HCT116 (cell line): ENCODE measurements around the gene IPO11. TPM values are rescaled to one million over a fixed set of nuclear protein-coding genes. Genes with fewer than 3 reads are reported as not detected.

Experiments used
- ATAC-seq: fragments of 200-7000 bp; cut with Tn5 transposase; 2 replicates; pipeline ENCODE4 v1.9.1; 2020; ENCODE audit warnings: mild to moderate bottlenecking, moderate library complexity
- BruUV-seq: library from RNA; stranded (reverse); fragments of 400-500 nt; replicated peaks from 2 replicates; lab custom pipeline; 2021; lab: Mats Ljungman, UMichigan
- CTCF ChIA-PET: fragments of 300-600 bp; sonication (Branson Sonifier 250); formaldehyde crosslinking; loops from one replicate; lab custom pipeline; 2021; ENCODE audit warnings: antibody characterized with exemption; lab: Charles Lee
- POLR2A ChIA-PET: fragments of 300-600, 350-600 bp; sonication (Branson Sonifier 250); formaldehyde crosslinking; loops from one replicate; lab custom pipeline; 2021; ENCODE audit warnings: antibody characterized with exemption; lab: Charles Lee
- RAD21 ChIA-PET, 2 experiments: fragments of 300-600 bp; sonication (Branson Sonifier 250); formaldehyde crosslinking; loops; one replicate each; lab custom pipeline; 2023; ENCODE audit warnings: low total read pairs in 2 of 2; ENCODE audit not compliant: uncharacterized antibody in 2 of 2, unreplicated experiment in 2 of 2, low non-redundant PET in 1 of 2; lab: Charles Lee
- DNase-seq: peaks from one replicate; pipeline ENCODE4 v3.0.0-alpha.2; 2010; ENCODE audit warnings: low read depth, low spot score
- H2AFZ ChIP-seq: fragments of 200-600 bp; shearing (Covaris generic), sonication (generic); 2 replicates; pipeline ENCODE4 v1.6.1; 2017; ENCODE audit warnings: low read depth, mixed run types, mixed read lengths, antibody characterized with exemption, low read length; ENCODE audit not compliant: poor library complexity, severe bottlenecking
- H3K27ac ChIP-seq: 2 replicates; pipeline ENCODE4 v1.5.1; 2012; ENCODE audit warnings: low read depth, low read length
- H3K27me3 ChIP-seq: fragments of 200-600 bp; sonication (generic); 2 replicates; pipeline ENCODE4 v1.6.1; 2016; ENCODE audit warnings: mixed run types, low read length, mixed read lengths; ENCODE audit not compliant: insufficient read depth
- H3K36me3 ChIP-seq, 2 experiments: fragments of 200-500 bp in 1 of 2; fragments of 200-600 bp in 1 of 2; sonication (Bioruptor generic) in 1 of 2; sonication (generic) in 1 of 2; 2 replicates each; pipeline versions ENCODE4 v1.5.1 to v1.6.1; 2014 to 2016; ENCODE audit warnings: low read length in 2 of 2, inconsistent platforms in 1 of 2, mixed read lengths in 1 of 2, mixed run types in 1 of 2; ENCODE audit not compliant: insufficient read depth in 2 of 2, control insufficient read depth in 1 of 2
- H3K4me1 ChIP-seq, 2 experiments: fragments of 200-600 bp in 1 of 2; sonication (generic) in 1 of 2; 2 replicates each; pipeline versions ENCODE4 v1.5.1 to v1.6.1; 2012 to 2017; ENCODE audit warnings: low read length in 2 of 2, inconsistent platforms in 1 of 2, mild to moderate bottlenecking in 1 of 2, mixed read lengths in 1 of 2, mixed run types in 1 of 2, moderate library complexity in 1 of 2; ENCODE audit not compliant: insufficient read depth in 2 of 2, control insufficient read depth in 1 of 2
- H3K4me2 ChIP-seq: fragments of 200-600 bp; sonication (generic); 2 replicates; pipeline ENCODE4 v1.6.1; 2017; ENCODE audit warnings: mixed run types, low read length, mixed read lengths
- H3K4me3 ChIP-seq, 2 experiments: fragments of 200-600 bp in 1 of 2; sonication (generic) in 1 of 2; replicated peaks in 1 of 2; 2 replicates each; pipeline ENCODE4 v1.5.1; 2011 to 2016; ENCODE audit warnings: low read length in 2 of 2, control low read depth in 1 of 2, low read depth in 1 of 2, mild to moderate bottlenecking in 1 of 2, mixed read lengths in 1 of 2, mixed run types in 1 of 2
- H3K79me2 ChIP-seq: fragments of 200-600 bp; sonication (generic); 2 replicates; pipeline ENCODE4 v1.6.1; 2017; ENCODE audit warnings: mild to moderate bottlenecking, mixed run types, low read length, moderate library complexity, mixed read lengths; ENCODE audit not compliant: insufficient read depth
- H3K9ac ChIP-seq: fragments of 200-600 bp; sonication (generic); 2 replicates; pipeline ENCODE4 v1.6.1; 2016; ENCODE audit warnings: low read length, mixed read lengths
- H3K9me2 ChIP-seq: fragments of 200-600 bp; sonication (generic), shearing (Covaris generic); 2 replicates; pipeline ENCODE4 v1.6.1; 2017; ENCODE audit warnings: mixed run types, mild to moderate bottlenecking, moderate library complexity; ENCODE audit not compliant: insufficient read depth
- H3K9me3 ChIP-seq, 2 experiments: fragments of 200-500 bp in 1 of 2; fragments of 200-600 bp in 1 of 2; sonication (Bioruptor generic) in 1 of 2; sonication (generic) in 1 of 2; 2 replicates each; pipeline ENCODE4 v1.6.1; 2014 to 2017; ENCODE audit warnings: low read length in 2 of 2, mixed read lengths in 2 of 2, inconsistent platforms in 1 of 2, low read depth in 1 of 2, mild to moderate bottlenecking in 1 of 2, mixed run types in 1 of 2, moderate library complexity in 1 of 2; ENCODE audit not compliant: control insufficient read depth in 1 of 2, insufficient read depth in 1 of 2
- H4K20me1 ChIP-seq: fragments of 200-600 bp; sonication (generic), shearing (Covaris generic); 2 replicates; pipeline ENCODE4 v1.6.1; 2017; ENCODE audit warnings: mixed run types, mild to moderate bottlenecking, moderate library complexity; ENCODE audit not compliant: insufficient read depth
- ATF3 ChIP-seq: IDR thresholded peaks from 2 replicates; pipeline ENCODE4 v1.6.1; 2012
- CEBPB ChIP-seq: IDR thresholded peaks from 2 replicates; pipeline ENCODE4 v1.6.1; 2012; ENCODE audit warnings: low read depth
- CTCF ChIP-seq, 3 experiments: fragments of 200-600 bp in 1 of 3; sonication (generic) in 1 of 3; IDR thresholded peaks in 2 of 3; conservative IDR thresholded peaks in 1 of 3; 2 replicates each; pipeline ENCODE4 v1.5.1; 2012 to 2017; ENCODE audit warnings: low read depth in 2 of 3, low read length in 2 of 3, antibody characterized with exemption in 1 of 3, borderline replicate concordance in 1 of 3, control low read depth in 1 of 3, mild to moderate bottlenecking in 1 of 3, mixed read lengths in 1 of 3, mixed run types in 1 of 3, moderate library complexity in 1 of 3; ENCODE audit not compliant: insufficient read depth in 1 of 3
- ELF1 ChIP-seq: IDR thresholded peaks from 2 replicates; pipeline ENCODE4 v1.6.1; 2012; ENCODE audit warnings: low read depth, borderline replicate concordance
- EZH2phosphoT487 ChIP-seq: fragments of 200-600 bp; IDR thresholded peaks from 2 replicates; pipeline ENCODE4 v1.6.1; 2018; ENCODE audit warnings: antibody characterized with exemption, borderline replicate concordance
- FOSL1 ChIP-seq: IDR thresholded peaks from 2 replicates; pipeline ENCODE4 v1.6.1; 2012; ENCODE audit warnings: low read depth
- JUND ChIP-seq: IDR thresholded peaks from 2 replicates; pipeline ENCODE4 v1.6.1; 2012
- MAX ChIP-seq: IDR thresholded peaks from 2 replicates; pipeline ENCODE4 v1.6.1; 2012
- POLR2A ChIP-seq: IDR thresholded peaks from 2 replicates; pipeline ENCODE4 v1.7.0; 2011; ENCODE audit warnings: borderline replicate concordance; ENCODE audit not compliant: insufficient read depth, insufficient read length; ENCODE audit errors: extremely low read depth
- POLR2AphosphoS5 ChIP-seq: IDR thresholded peaks from 2 replicates; pipeline ENCODE4 v1.6.1; 2011; ENCODE audit warnings: mild to moderate bottlenecking, low read depth, low read length, moderate library complexity
- RAD21 ChIP-seq: IDR thresholded peaks from 2 replicates; pipeline ENCODE4 v1.6.1; 2012; ENCODE audit warnings: low read depth, mild to moderate bottlenecking
- REST ChIP-seq: IDR thresholded peaks from 2 replicates; pipeline ENCODE4 v1.6.1; 2012; ENCODE audit warnings: low read depth
- SP1 ChIP-seq: IDR thresholded peaks from 2 replicates; pipeline ENCODE4 v1.6.1; 2012; ENCODE audit warnings: low read depth
- SRF ChIP-seq: IDR thresholded peaks from 2 replicates; pipeline ENCODE4 v1.6.1; 2012; ENCODE audit warnings: low read depth
- TCF7L2 ChIP-seq: IDR thresholded peaks from 2 replicates; pipeline ENCODE4 v1.7.0; 2011; ENCODE audit warnings: borderline replicate concordance, inconsistent platforms; ENCODE audit not compliant: insufficient read depth, insufficient read length; ENCODE audit errors: extremely low read depth
- YY1 ChIP-seq: IDR thresholded peaks from 2 replicates; pipeline ENCODE4 v1.6.1; 2011; ENCODE audit warnings: low read length, low read depth, moderate library complexity, mild to moderate bottlenecking; ENCODE audit not compliant: insufficient replicate concordance; ENCODE audit errors: extremely low read depth
- ZBTB33 ChIP-seq: IDR thresholded peaks from 2 replicates; pipeline ENCODE4 v1.6.1; 2011; ENCODE audit warnings: mild to moderate bottlenecking, low read length, moderate library complexity; ENCODE audit not compliant: insufficient replicate concordance; ENCODE audit errors: extremely low read depth
- ZNF274 ChIP-seq: fragments of 200-500 bp; sonication (Bioruptor generic); IDR thresholded peaks from 2 replicates; pipeline ENCODE4 v1.6.1; 2014; ENCODE audit warnings: mild to moderate bottlenecking, low read depth, low read length, inconsistent platforms
- intact Hi-C: fragments of 100-400 bp; cut with micrococcal nuclease; formaldehyde crosslinking; loops from 2 replicates; pipeline ENCODE4 v1.10.0; 2022
- total RNA-seq: library from RNA; stranded (reverse); gene quantifications from one replicate; pipeline ENCODE4 v1.2.1, GENCODE V29; 2021; ENCODE audit not compliant: unreplicated experiment

The IPO11 gene
- total RNA-seq, 1 experiment from 2014 or later, result 55.1 TPM

- Histone ChIP-seq H4K20me1 (0 out of 2 replicates have a peak, but pooled peaks cover 4% of the 10 kb centered on the region), H3K4me1 (no peaks in the 10 kb centered on the region), H3K9me3 (no peaks in the 10 kb centered on the region), H2AFZ (no peak overlapping the region), H3K27me3 (no peaks in the 10 kb centered on the region), H3K36me3 (peaks cover 34 to 37% of the 10 kb centered on the region in 2 experiments; a peak in 3 of 4 replicates), H3K79me2 (no peaks in the 10 kb centered on the region; the same call in 1 of the 2 replicates), H3K4me2 (no peak overlapping the region), H3K4me3 (no peak overlapping the region), H3K9ac (no peak overlapping the region), H3K27ac (no peak overlapping the region), H3K9me2 (no peaks in the 10 kb centered on the region)
- no TSS peak for BruUV-seq
- DNase-seq (no peak), ATAC-seq (no peak)
- POLR2A ChIA-PET, result interaction anchor here (3.1 kb wide), 1 partner anchor 19 kb away, joined by 8 read pairs; the partner anchor contains the start of gene DIMT1
- TF ChIP-seq ZBTB33, result no peak
- no peak for TF ChIP-seq TCF7L2
- TF ChIP-seq EZH2phosphoT487, result no peak
- TF ChIP-seq ZNF274, result no peak
- TF ChIP-seq YY1, result no peak
- TF ChIP-seq ATF3, result no peak
- TF ChIP-seq JUND, result no peak
- TF ChIP-seq CTCF (IDR thresholded peaks at IDR 0.05 in 2 of 3, conservative IDR thresholded peaks at IDR 0.05 in 1 of 3; ENCODE audit: borderline replicate concordance in 1 of 3, insufficient read depth in 1 of 3, low read depth in 2 of 3, low read length in 2 of 3), result no peak
- no peak for TF ChIP-seq RAD21
- TF ChIP-seq POLR2A, result no peak
- no peak for TF ChIP-seq REST
- TF ChIP-seq SP1, result no peak
- no peak for TF ChIP-seq CEBPB
- TF ChIP-seq SRF, result no peak
- no peak for TF ChIP-seq FOSL1
- no peak for TF ChIP-seq ELF1
- no peak for TF ChIP-seq POLR2AphosphoS5
- TF ChIP-seq MAX, result no peak
- RAD21 ChIA-PET, result no interaction called here
- intact Hi-C loops, result no loop called here
- CTCF ChIA-PET, result no interaction called here
These were observed 27.4 kb upstream of the IPO11 start for GRCh38 chr5:62385131-62385530.
